Measurements from ENCODE around the gene ADGRG3. TPM values are rescaled to one million over a fixed set of nuclear protein-coding genes. Genes with fewer than 3 reads are reported as not detected.

Gene ADGRG3
- total RNA-seq, 1 experiment from 2014 or later, result not detected

GRCh38 chr16:57661936-57662906 is 5.9 kb upstream of the ADGRG3 start:
- intact Hi-C loops (cut with micrococcal nuclease), result no loop called here
- Histone ChIP-seq H3K9me3 (ENCODE audit: control insufficient read depth in 1 of 2, insufficient read depth in 1 of 2, low read depth in 1 of 2, low read length in 2 of 2) (no peaks in the 10 kb centered on the region), H3K4me3 (replicated peaks in 1 of 2; ENCODE audit: low read depth in 1 of 2, low read length in 2 of 2) (no peak overlapping the region), H3K4me2 (ENCODE audit: low read length) (no peak overlapping the region), H2AFZ (ENCODE audit: low read depth, low read length, poor library complexity, severe bottlenecking) (no peak overlapping the region), H3K79me2 (ENCODE audit: insufficient read depth, low read length) (no peaks in the 10 kb centered on the region), H3K27me3 (ENCODE audit: insufficient read depth, low read length) (no peaks in the 10 kb centered on the region), H3K4me1 (ENCODE audit: control insufficient read depth in 1 of 2, insufficient read depth in 2 of 2, low read length in 2 of 2) (no peaks in the 10 kb centered on the region), H3K27ac (ENCODE audit: low read depth, low read length) (no peak overlapping the region), H3K9me2 (ENCODE audit: insufficient read depth) (no peaks in the 10 kb centered on the region), H3K36me3 (ENCODE audit: control insufficient read depth in 1 of 2, insufficient read depth in 2 of 2, low read length in 2 of 2) (no peaks in the 10 kb centered on the region; a peak in 1 of 4 replicates), H4K20me1 (ENCODE audit: insufficient read depth) (no peaks in the 10 kb centered on the region), H3K9ac (ENCODE audit: low read length) (no peak overlapping the region)
- ChIA-PET CTCF (no interaction called here), POLR2A (no interaction called here), RAD21 (ENCODE audit: low non-redundant PET in 1 of 2, low total read pairs in 2 of 2, uncharacterized antibody in 2 of 2, unreplicated experiment in 2 of 2) (no interaction called here)
- DNase-seq (ENCODE audit: low read depth, low spot score), result no peak
- no TSS peak for BruUV-seq (replicated peaks)
- no peak for ATAC-seq
- TF ChIP-seq EGR1 (IDR thresholded peaks at IDR 0.05; ENCODE audit: low read depth) (no peak), ZBTB33 (IDR thresholded peaks at IDR 0.05; ENCODE audit: extremely low read depth, insufficient replicate concordance, low read length) (no peak), FOSL1 (IDR thresholded peaks at IDR 0.05; ENCODE audit: low read depth) (no peak), EZH2phosphoT487 (IDR thresholded peaks at IDR 0.05; ENCODE audit: borderline replicate concordance) (no peak), TCF7L2 (IDR thresholded peaks at IDR 0.05; ENCODE audit: borderline replicate concordance, extremely low read depth, insufficient read depth, insufficient read length) (no peak), CEBPB (IDR thresholded peaks at IDR 0.05; ENCODE audit: low read depth) (no peak), MAX (IDR thresholded peaks at IDR 0.05) (no peak), CTCF (IDR thresholded peaks at IDR 0.05 in 2 of 3, conservative IDR thresholded peaks at IDR 0.05 in 1 of 3; ENCODE audit: borderline replicate concordance in 1 of 3, insufficient read depth in 1 of 3, low read depth in 2 of 3, low read length in 2 of 3) (no peak), SIN3A (IDR thresholded peaks at IDR 0.05; ENCODE audit: low read depth) (no peak), REST (IDR thresholded peaks at IDR 0.05; ENCODE audit: low read depth) (no peak), ELF1 (IDR thresholded peaks at IDR 0.05; ENCODE audit: borderline replicate concordance, low read depth) (no peak), JUND (IDR thresholded peaks at IDR 0.05) (no peak)

All from HCT116 (cell line).